ENCODE measurements around the gene ECE1.

ECE1 gene

GRCh38 chr1:21318714-21319159, 28.5 kb upstream of the ECE1 start:
- no peak overlapping the region for H3K4me3 ChIP-seq (replicated peaks in 1 of 2; ENCODE audit: low read depth in 2 of 2, low read length in 2 of 2)
- DNase-seq (ENCODE audit: low read depth in 2 of 2): peak; percentile 96 to 97
- TF ChIP-seq CTCF (IDR thresholded peaks at IDR 0.05; ENCODE audit: low read depth, low read length): no peak

GRCh38 chr1:21318057-21318713, 27.9 kb upstream of the ECE1 start:
- no peak for TF ChIP-seq CTCF (IDR thresholded peaks at IDR 0.05; ENCODE audit: low read depth, low read length)
- DNase-seq (ENCODE audit: low read depth in 2 of 2): no peak

GRCh38 chr1:21317690-21318043, 27.4 kb upstream of the ECE1 start:
- no peak for TF ChIP-seq CTCF (IDR thresholded peaks at IDR 0.05; ENCODE audit: low read depth, low read length)
- no peak for DNase-seq (ENCODE audit: low read depth in 2 of 2)
- no peak overlapping the region for H3K4me3 ChIP-seq (replicated peaks in 1 of 2; ENCODE audit: low read depth in 2 of 2, low read length in 2 of 2)

More at GRCh38 chr1:21318057-21318713, 27.9 kb upstream of the ECE1 start:
- H3K4me3 ChIP-seq (replicated peaks in 1 of 2; ENCODE audit: low read depth in 2 of 2, low read length in 2 of 2): no peak overlapping the region

- peak; percentile 84 to 90 for DNase-seq (ENCODE audit: low read depth in 2 of 2)
- TF ChIP-seq CTCF (IDR thresholded peaks at IDR 0.05; ENCODE audit: low read depth, low read length): no peak
- no peak overlapping the region for H3K4me3 ChIP-seq (replicated peaks in 1 of 2; ENCODE audit: low read depth in 2 of 2, low read length in 2 of 2)
Observed at GRCh38 chr1:21317035-21317689, 26.9 kb upstream of the ECE1 start.

DNA sequence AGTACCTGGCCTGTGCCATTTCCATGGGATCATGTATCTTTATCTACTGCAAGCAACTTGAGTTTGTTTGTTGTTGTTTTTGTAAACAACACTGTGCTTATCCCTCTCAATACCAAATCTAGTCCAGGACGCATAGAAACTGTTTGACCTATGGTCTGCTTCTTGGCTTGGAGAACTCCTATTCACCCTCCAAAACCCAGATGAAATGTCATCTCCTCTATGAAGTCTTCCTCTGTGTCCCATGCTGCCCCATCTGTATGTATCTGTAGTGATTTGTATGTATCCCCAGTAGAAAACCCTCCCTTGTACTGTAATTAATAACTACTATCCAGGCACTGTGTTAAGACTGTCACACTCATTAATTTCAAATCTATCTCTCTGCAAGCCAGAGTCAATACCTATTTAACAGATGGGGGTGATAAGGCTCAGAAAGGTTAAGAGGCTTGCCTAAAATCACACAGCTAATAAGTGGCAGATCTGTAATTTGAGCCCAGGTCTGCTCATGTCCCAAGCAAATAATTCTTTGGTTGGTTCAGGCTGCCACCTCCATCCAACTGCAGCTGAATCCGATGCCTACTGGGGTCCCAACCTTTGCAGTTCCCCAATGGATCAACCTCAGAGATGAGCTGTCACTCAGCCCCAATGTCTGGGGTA, 24.6 kb upstream of the ECE1 start:
- TF ChIP-seq CTCF (IDR thresholded peaks at IDR 0.05; ENCODE audit: low read depth, low read length): no peak
- no peak for DNase-seq (ENCODE audit: low read depth in 2 of 2)
- H3K4me3 ChIP-seq (replicated peaks in 1 of 2; ENCODE audit: low read depth in 2 of 2, low read length in 2 of 2): no peak overlapping the region

GRCh38 chr1:21313886-21314721, 23.8 kb upstream of the ECE1 start:
- no peak for TF ChIP-seq CTCF (IDR thresholded peaks at IDR 0.05; ENCODE audit: low read depth, low read length)
- H3K4me3 ChIP-seq (replicated peaks in 1 of 2; ENCODE audit: low read depth in 2 of 2, low read length in 2 of 2): no peak overlapping the region

More at GRCh38 chr1:21313886-21314721, 23.8 kb upstream of the ECE1 start:
- peak in 1 of 2 donors; percentile 58 for DNase-seq (ENCODE audit: low read depth in 2 of 2)
